SK-N-SH treated with all-trans-retinoic acid at 6 μM for 48 hours (cell line): ENCODE results near the gene GAPDHS.

ENCODE experiments used
- ATAC-seq: fragments of 200-7000 bp; cut with Tn5 transposase; 3 replicates; pipeline ENCODE4 v1.9.1; 2020; ENCODE audit warnings: mild to moderate bottlenecking, moderate library complexity
- ARNTL ChIP-seq: fragments of 450-650 bp; formaldehyde crosslinking; IDR thresholded peaks from 2 replicates; pipeline ENCODE4 v1.5.0; 2020; ENCODE audit warnings: low read depth, mild to moderate bottlenecking, moderate library complexity, borderline replicate concordance
- BACH2 ChIP-seq: fragments of 250-450 bp; sonication (Bioruptor Pico); IDR thresholded peaks from 2 replicates; pipeline ENCODE4 v1.9.0; 2021; ENCODE audit warnings: mild to moderate bottlenecking, borderline replicate concordance
- ESRRG ChIP-seq: fragments of 250-450 bp; sonication (Bioruptor Pico); IDR thresholded peaks from 2 replicates; pipeline ENCODE4 v1.6.1; 2021; ENCODE audit warnings: mild to moderate bottlenecking
- GLIS3 ChIP-seq: fragments of 250-450 bp; sonication (Bioruptor Pico); IDR thresholded peaks from 2 replicates; pipeline ENCODE4 v1.5.0; 2020; ENCODE audit warnings: mild to moderate bottlenecking, moderate library complexity
- ISL1 ChIP-seq: fragments of 250-450 bp; sonication (Bioruptor Pico); IDR thresholded peaks from 2 replicates; pipeline ENCODE4 v2.1.2; 2022; ENCODE audit warnings: mild to moderate bottlenecking, moderate library complexity
- OSR1 ChIP-seq: fragments of 250-450 bp; sonication (Bioruptor Pico); IDR thresholded peaks from 2 replicates; pipeline ENCODE4 v1.8.0; 2022; ENCODE audit warnings: moderate library complexity, mild to moderate bottlenecking, inconsistent platforms
- PPARA ChIP-seq: fragments of 250-450 bp; sonication (Bioruptor Pico); IDR thresholded peaks from 2 replicates; pipeline ENCODE4 v1.5.0; 2020; ENCODE audit warnings: mild to moderate bottlenecking, borderline replicate concordance
- RARB ChIP-seq: fragments of 250-450 bp; sonication (Bioruptor Pico); IDR thresholded peaks from 2 replicates; pipeline ENCODE4 v1.8.0; 2021; ENCODE audit warnings: mild to moderate bottlenecking, moderate library complexity
- SNAI2 ChIP-seq: fragments of 250-450 bp; sonication (Bioruptor Pico); IDR thresholded peaks from 2 replicates; pipeline ENCODE4 v1.5.0; 2020; ENCODE audit warnings: mild to moderate bottlenecking, moderate library complexity
- TCF4 ChIP-seq: fragments of 250-450 bp; sonication (Bioruptor Pico); IDR thresholded peaks from 2 replicates; pipeline ENCODE4 v1.8.0; 2021; ENCODE audit warnings: mild to moderate bottlenecking, moderate library complexity, borderline replicate concordance
- TOX ChIP-seq: fragments of 250-450 bp; sonication (Bioruptor Pico); IDR thresholded peaks from 2 replicates; pipeline ENCODE4 v1.8.0; 2021; ENCODE audit warnings: mild to moderate bottlenecking, moderate library complexity, borderline replicate concordance
- ZC3H10 ChIP-seq: fragments of 250-450 bp; sonication (Bioruptor Pico); IDR thresholded peaks from 2 replicates; pipeline ENCODE4 v1.5.1; 2021; ENCODE audit warnings: mild to moderate bottlenecking, moderate library complexity
- ZFP3 ChIP-seq: fragments of 250-450 bp; sonication (Bioruptor Pico); IDR thresholded peaks from 2 replicates; pipeline ENCODE4 v1.5.0; 2020; ENCODE audit warnings: mild to moderate bottlenecking, moderate library complexity
- ZFP30 ChIP-seq: fragments of 450-650 bp; formaldehyde crosslinking; IDR thresholded peaks from 2 replicates; pipeline ENCODE4 v1.5.0; 2022; ENCODE audit warnings: mild to moderate bottlenecking, moderate library complexity
- ZNF565 ChIP-seq: fragments of 450-650 bp; formaldehyde crosslinking; conservative IDR thresholded peaks from 2 replicates; pipeline ENCODE4 v1.5.0; 2020; ENCODE audit warnings: low read depth, mild to moderate bottlenecking, moderate library complexity
- ZNF70 ChIP-seq: fragments of 450-650 bp; formaldehyde crosslinking; IDR thresholded peaks from 2 replicates; pipeline ENCODE4 v1.5.0; 2020; ENCODE audit warnings: mild to moderate bottlenecking, moderate library complexity
- ZNF8 ChIP-seq: fragments of 450-650 bp; formaldehyde crosslinking; IDR thresholded peaks from 2 replicates; pipeline ENCODE4 v1.5.0; 2020; ENCODE audit warnings: mild to moderate bottlenecking, moderate library complexity
- TF ChIP-seq, protein P1 (sequence below): fragments of 250-450 bp; sonication (Bioruptor Pico); IDR thresholded peaks from 2 replicates; pipeline ENCODE4 v1.8.0; 2020; ENCODE audit warnings: mild to moderate bottlenecking, moderate library complexity, borderline replicate concordance
- TF ChIP-seq, protein P2 (sequence below): fragments of 250-450 bp; sonication (Bioruptor Pico); IDR thresholded peaks from 2 replicates; pipeline ENCODE4 v1.5.0; 2020; ENCODE audit warnings: mild to moderate bottlenecking, moderate library complexity
- TF ChIP-seq, protein P3 (sequence below): fragments of 250-450 bp; sonication (Bioruptor Pico); IDR thresholded peaks from 2 replicates; pipeline ENCODE4 v1.5.1; 2021; ENCODE audit warnings: mild to moderate bottlenecking, moderate library complexity
- TF ChIP-seq, protein P4 (sequence below): fragments of 250-450 bp; sonication (Bioruptor Pico); IDR thresholded peaks from 2 replicates; pipeline ENCODE4 v1.8.0; 2021; ENCODE audit warnings: low read depth, mild to moderate bottlenecking, moderate library complexity, borderline replicate concordance
- TF ChIP-seq, protein P5 (sequence below): fragments of 250-450 bp; sonication (Bioruptor Pico); IDR thresholded peaks from 2 replicates; pipeline ENCODE4 v1.5.1; 2020; ENCODE audit warnings: low read depth, mild to moderate bottlenecking, moderate library complexity

The GAPDHS gene

DNA sequence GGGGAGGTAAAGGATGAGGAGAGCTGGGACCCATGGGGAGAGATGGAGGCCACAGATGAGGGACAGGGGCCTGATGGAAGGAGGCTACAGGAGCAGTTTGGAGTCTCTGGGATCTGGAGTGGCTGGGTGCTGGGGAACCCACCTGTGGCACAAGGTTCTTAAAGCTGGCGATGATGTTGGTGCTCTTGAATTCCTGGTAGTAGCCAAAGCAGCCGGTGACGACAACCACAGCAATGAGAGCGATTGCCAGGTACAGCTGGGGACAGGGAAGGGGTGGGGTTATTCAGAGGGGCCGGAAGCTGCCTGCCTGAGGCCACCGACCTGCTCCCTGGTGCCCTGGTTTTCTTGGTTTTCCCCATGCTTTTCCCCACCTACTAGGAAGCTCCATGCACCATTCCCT, 27.4 kb downstream of the GAPDHS start:
- TF ChIP-seq ISL1 (CRISPR knock-in tag) (no peak), ZC3H10 (no peak), ARNTL (CRISPR knock-in tag) (no peak), BACH2 (CRISPR knock-in tag) (no peak), ZFP3 (CRISPR knock-in tag) (no peak), OSR1 (no peak), ZNF565 (no peak), SNAI2 (CRISPR knock-in tag) (no peak), ZFP30 (CRISPR knock-in tag) (no peak), ZNF8 (CRISPR knock-in tag) (no peak), GLIS3 (CRISPR knock-in tag) (no peak), ZNF70 (CRISPR knock-in tag) (no peak), RARB (CRISPR knock-in tag) (no peak), ESRRG (CRISPR knock-in tag) (no peak)
- TF ChIP-seq, protein P1, sequence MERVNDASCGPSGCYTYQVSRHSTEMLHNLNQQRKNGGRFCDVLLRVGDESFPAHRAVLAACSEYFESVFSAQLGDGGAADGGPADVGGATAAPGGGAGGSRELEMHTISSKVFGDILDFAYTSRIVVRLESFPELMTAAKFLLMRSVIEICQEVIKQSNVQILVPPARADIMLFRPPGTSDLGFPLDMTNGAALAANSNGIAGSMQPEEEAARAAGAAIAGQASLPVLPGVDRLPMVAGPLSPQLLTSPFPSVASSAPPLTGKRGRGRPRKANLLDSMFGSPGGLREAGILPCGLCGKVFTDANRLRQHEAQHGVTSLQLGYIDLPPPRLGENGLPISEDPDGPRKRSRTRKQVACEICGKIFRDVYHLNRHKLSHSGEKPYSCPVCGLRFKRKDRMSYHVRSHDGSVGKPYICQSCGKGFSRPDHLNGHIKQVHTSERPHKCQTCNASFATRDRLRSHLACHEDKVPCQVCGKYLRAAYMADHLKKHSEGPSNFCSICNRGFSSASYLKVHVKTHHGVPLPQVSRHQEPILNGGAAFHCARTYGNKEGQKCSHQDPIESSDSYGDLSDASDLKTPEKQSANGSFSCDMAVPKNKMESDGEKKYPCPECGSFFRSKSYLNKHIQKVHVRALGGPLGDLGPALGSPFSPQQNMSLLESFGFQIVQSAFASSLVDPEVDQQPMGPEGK = no peak
- TF ChIP-seq, protein P2, sequence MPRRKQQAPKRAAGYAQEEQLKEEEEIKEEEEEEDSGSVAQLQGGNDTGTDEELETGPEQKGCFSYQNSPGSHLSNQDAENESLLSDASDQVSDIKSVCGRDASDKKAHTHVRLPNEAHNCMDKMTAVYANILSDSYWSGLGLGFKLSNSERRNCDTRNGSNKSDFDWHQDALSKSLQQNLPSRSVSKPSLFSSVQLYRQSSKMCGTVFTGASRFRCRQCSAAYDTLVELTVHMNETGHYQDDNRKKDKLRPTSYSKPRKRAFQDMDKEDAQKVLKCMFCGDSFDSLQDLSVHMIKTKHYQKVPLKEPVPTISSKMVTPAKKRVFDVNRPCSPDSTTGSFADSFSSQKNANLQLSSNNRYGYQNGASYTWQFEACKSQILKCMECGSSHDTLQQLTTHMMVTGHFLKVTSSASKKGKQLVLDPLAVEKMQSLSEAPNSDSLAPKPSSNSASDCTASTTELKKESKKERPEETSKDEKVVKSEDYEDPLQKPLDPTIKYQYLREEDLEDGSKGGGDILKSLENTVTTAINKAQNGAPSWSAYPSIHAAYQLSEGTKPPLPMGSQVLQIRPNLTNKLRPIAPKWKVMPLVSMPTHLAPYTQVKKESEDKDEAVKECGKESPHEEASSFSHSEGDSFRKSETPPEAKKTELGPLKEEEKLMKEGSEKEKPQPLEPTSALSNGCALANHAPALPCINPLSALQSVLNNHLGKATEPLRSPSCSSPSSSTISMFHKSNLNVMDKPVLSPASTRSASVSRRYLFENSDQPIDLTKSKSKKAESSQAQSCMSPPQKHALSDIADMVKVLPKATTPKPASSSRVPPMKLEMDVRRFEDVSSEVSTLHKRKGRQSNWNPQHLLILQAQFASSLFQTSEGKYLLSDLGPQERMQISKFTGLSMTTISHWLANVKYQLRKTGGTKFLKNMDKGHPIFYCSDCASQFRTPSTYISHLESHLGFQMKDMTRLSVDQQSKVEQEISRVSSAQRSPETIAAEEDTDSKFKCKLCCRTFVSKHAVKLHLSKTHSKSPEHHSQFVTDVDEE (CRISPR knock-in tag) = no peak
- TF ChIP-seq, protein P3, sequence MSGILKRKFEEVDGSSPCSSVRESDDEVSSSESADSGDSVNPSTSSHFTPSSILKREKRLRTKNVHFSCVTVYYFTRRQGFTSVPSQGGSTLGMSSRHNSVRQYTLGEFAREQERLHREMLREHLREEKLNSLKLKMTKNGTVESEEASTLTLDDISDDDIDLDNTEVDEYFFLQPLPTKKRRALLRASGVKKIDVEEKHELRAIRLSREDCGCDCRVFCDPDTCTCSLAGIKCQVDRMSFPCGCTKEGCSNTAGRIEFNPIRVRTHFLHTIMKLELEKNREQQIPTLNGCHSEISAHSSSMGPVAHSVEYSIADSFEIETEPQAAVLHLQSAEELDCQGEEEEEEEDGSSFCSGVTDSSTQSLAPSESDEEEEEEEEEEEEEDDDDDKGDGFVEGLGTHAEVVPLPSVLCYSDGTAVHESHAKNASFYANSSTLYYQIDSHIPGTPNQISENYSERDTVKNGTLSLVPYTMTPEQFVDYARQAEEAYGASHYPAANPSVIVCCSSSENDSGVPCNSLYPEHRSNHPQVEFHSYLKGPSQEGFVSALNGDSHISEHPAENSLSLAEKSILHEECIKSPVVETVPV = no peak
- TF ChIP-seq, protein P4, sequence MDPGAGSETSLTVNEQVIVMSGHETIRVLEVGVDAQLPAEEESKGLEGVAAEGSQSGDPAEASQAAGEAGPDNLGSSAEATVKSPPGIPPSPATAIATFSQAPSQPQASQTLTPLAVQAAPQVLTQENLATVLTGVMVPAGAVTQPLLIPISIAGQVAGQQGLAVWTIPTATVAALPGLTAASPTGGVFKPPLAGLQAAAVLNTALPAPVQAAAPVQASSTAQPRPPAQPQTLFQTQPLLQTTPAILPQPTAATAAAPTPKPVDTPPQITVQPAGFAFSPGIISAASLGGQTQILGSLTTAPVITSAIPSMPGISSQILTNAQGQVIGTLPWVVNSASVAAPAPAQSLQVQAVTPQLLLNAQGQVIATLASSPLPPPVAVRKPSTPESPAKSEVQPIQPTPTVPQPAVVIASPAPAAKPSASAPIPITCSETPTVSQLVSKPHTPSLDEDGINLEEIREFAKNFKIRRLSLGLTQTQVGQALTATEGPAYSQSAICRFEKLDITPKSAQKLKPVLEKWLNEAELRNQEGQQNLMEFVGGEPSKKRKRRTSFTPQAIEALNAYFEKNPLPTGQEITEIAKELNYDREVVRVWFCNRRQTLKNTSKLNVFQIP (CRISPR knock-in tag) = no peak
- TF ChIP-seq, protein P5, sequence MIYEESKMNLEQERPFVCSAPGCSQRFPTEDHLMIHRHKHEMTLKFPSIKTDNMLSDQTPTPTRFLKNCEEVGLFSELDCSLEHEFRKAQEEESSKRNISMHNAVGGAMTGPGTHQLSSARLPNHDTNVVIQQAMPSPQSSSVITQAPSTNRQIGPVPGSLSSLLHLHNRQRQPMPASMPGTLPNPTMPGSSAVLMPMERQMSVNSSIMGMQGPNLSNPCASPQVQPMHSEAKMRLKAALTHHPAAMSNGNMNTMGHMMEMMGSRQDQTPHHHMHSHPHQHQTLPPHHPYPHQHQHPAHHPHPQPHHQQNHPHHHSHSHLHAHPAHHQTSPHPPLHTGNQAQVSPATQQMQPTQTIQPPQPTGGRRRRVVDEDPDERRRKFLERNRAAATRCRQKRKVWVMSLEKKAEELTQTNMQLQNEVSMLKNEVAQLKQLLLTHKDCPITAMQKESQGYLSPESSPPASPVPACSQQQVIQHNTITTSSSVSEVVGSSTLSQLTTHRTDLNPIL = no peak
- ATAC-seq = no peak

DNA sequence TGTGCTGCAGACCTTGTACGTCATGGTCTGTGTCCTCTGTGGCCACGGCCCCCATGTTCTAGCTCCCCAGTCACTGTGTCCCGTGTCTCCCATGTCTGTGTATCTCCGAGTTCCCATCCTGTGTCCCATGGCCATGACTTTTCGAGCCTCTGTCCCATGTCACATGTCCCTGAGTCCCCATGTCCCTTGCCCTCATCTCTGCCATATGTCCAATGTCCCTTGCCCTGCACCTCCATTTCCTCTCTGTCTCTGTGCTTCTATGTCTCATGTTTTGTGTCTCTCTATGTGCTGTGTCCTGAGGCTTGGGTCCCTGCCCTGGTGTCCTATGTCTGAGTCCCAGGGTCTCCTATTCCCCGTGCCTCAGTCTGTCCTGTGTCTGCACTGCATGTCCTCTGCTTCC, 28.2 kb downstream of the GAPDHS start:
- no peak for ATAC-seq
- no peak for TF ChIP-seq ZC3H10
- TF ChIP-seq ISL1 (CRISPR knock-in tag) = no peak
- no peak for TF ChIP-seq GLIS3 (CRISPR knock-in tag)
- TF ChIP-seq ZNF70 (CRISPR knock-in tag) = no peak
- no peak for TF ChIP-seq TCF4 (CRISPR knock-in tag)
- TF ChIP-seq, protein P3 = no peak
- TF ChIP-seq ZFP30 (CRISPR knock-in tag) = no peak
- no peak for TF ChIP-seq RARB (CRISPR knock-in tag)
- TF ChIP-seq, protein P2 (CRISPR knock-in tag) = no peak
- no peak for TF ChIP-seq ZFP3 (CRISPR knock-in tag)
- TF ChIP-seq, protein P4 (CRISPR knock-in tag) = no peak
- no peak for TF ChIP-seq TOX
- TF ChIP-seq, protein P5 = no peak
- TF ChIP-seq PPARA (CRISPR knock-in tag) = no peak
- no peak for TF ChIP-seq SNAI2 (CRISPR knock-in tag)
- no peak for TF ChIP-seq ESRRG (CRISPR knock-in tag)
- TF ChIP-seq ARNTL (CRISPR knock-in tag) = no peak
- TF ChIP-seq OSR1 = no peak
